H1 (cell line): Measurements from ENCODE around the gene NKX2-8. TPM values are rescaled to one million over a fixed set of nuclear protein-coding genes. Genes with fewer than 3 reads are reported as not detected.

Experiments
- EP300 ChIP-seq, 2 experiments: IDR thresholded peaks; 1 replicate in 1 of 2; 2 replicates in 1 of 2; pipeline ENCODE4 v1.6.1; 2011 to 2012; ENCODE audit warnings: low read depth in 2 of 2, low read length in 2 of 2, mild to moderate bottlenecking in 2 of 2, borderline replicate concordance in 1 of 2, inconsistent platforms in 1 of 2, moderate library complexity in 1 of 2
- FOSL1 ChIP-seq: IDR thresholded peaks from 2 replicates; pipeline ENCODE4 v1.6.1; 2011; ENCODE audit warnings: mild to moderate bottlenecking, low read depth, low read length, moderate library complexity; ENCODE audit not compliant: insufficient read depth
- GABPA ChIP-seq: IDR thresholded peaks from 2 replicates; pipeline ENCODE4 v1.6.1; 2011; ENCODE audit warnings: mild to moderate bottlenecking, low read length, moderate library complexity, borderline replicate concordance; ENCODE audit not compliant: insufficient read depth
- NRF1 ChIP-seq: IDR thresholded peaks from 2 replicates; pipeline ENCODE4 v1.6.1; 2011; ENCODE audit warnings: mild to moderate bottlenecking, low read depth, low read length, improper control_type of control experiment
- RAD21 ChIP-seq, 2 experiments: IDR thresholded peaks in 1 of 2; conservative IDR thresholded peaks in 1 of 2; 2 replicates each; pipeline ENCODE4 v1.6.1; 2011; ENCODE audit warnings: low read depth in 2 of 2, low read length in 2 of 2, improper control_type of control experiment in 1 of 2, inconsistent platforms in 1 of 2, mild to moderate bottlenecking in 1 of 2, moderate library complexity in 1 of 2
- SP1 ChIP-seq: IDR thresholded peaks from 2 replicates; pipeline ENCODE4 v1.6.1; 2011; ENCODE audit warnings: low read depth, low read length
- polyA plus RNA-seq, 7 experiments: library from polyadenylated mRNA; depleted of rRNA in 3 of 7; stranded (reverse) in 5 of 7; unstranded in 2 of 7; fragments of >200 nt in 5 of 7; fragments of 200-250 nt in 2 of 7; gene quantifications; 1 replicate in 5 of 7; 2 replicates in 1 of 7; 4 replicates in 1 of 7; pipeline versions ENCODE4 v1.2.1 to v1.2.3, GENCODE V29; 2011 to 2013; ENCODE audit warnings: missing spikeins in 2 of 7, mixed read lengths in 2 of 7
- total RNA-seq: library from RNA; stranded (reverse); fragmentation: NEBNext Ultra II Directional; extraction: Animal tissue kit (Norgen Biotek cat#: 25700); gene quantifications from 2 replicates; pipeline ENCODE4 v1.2.1, GENCODE V29; 2021
- TF ChIP-seq, protein P1 (sequence below): fragments of 300-600 bp; sonication (generic); IDR thresholded peaks from 2 replicates; pipeline ENCODE4 v1.7.1; 2012; ENCODE audit warnings: low read length, moderate library complexity, mild to moderate bottlenecking, inconsistent platforms; ENCODE audit not compliant: insufficient replicate concordance

NKX2-8 gene
- total and polyA plus RNA-seq, 2 of the 8 experiments (the other 6 are each of a cell fraction or from before 2014, with no cell fraction given), result not detected

DNA sequence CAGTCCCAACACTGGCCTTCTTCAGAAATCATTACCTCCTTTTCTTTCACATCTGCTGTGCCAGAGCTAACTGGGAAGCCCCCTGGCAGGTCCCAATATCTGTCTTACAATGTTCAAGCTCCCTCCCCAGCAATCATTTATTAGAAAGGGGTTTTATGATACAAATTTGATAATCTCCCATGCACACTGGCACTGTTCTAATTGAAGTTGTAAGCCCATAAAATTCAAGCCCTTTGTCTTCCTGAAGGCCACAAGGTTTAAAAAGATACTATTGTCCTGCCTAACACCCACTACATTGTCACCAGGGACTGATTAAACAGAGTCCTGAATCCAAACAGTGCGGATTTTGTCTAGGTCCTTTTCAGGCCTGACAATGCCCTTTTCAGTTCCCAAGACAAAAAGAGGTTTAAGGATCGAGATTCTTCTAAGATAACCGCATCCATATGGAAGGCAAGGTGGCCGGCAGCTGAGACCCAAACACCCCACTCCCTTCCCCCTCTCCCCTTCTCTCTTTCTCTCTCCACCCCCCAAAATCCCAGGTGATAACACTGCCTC is 3.3 kb downstream of the NKX2-8 start (continued):
- TF ChIP-seq, protein P1, sequence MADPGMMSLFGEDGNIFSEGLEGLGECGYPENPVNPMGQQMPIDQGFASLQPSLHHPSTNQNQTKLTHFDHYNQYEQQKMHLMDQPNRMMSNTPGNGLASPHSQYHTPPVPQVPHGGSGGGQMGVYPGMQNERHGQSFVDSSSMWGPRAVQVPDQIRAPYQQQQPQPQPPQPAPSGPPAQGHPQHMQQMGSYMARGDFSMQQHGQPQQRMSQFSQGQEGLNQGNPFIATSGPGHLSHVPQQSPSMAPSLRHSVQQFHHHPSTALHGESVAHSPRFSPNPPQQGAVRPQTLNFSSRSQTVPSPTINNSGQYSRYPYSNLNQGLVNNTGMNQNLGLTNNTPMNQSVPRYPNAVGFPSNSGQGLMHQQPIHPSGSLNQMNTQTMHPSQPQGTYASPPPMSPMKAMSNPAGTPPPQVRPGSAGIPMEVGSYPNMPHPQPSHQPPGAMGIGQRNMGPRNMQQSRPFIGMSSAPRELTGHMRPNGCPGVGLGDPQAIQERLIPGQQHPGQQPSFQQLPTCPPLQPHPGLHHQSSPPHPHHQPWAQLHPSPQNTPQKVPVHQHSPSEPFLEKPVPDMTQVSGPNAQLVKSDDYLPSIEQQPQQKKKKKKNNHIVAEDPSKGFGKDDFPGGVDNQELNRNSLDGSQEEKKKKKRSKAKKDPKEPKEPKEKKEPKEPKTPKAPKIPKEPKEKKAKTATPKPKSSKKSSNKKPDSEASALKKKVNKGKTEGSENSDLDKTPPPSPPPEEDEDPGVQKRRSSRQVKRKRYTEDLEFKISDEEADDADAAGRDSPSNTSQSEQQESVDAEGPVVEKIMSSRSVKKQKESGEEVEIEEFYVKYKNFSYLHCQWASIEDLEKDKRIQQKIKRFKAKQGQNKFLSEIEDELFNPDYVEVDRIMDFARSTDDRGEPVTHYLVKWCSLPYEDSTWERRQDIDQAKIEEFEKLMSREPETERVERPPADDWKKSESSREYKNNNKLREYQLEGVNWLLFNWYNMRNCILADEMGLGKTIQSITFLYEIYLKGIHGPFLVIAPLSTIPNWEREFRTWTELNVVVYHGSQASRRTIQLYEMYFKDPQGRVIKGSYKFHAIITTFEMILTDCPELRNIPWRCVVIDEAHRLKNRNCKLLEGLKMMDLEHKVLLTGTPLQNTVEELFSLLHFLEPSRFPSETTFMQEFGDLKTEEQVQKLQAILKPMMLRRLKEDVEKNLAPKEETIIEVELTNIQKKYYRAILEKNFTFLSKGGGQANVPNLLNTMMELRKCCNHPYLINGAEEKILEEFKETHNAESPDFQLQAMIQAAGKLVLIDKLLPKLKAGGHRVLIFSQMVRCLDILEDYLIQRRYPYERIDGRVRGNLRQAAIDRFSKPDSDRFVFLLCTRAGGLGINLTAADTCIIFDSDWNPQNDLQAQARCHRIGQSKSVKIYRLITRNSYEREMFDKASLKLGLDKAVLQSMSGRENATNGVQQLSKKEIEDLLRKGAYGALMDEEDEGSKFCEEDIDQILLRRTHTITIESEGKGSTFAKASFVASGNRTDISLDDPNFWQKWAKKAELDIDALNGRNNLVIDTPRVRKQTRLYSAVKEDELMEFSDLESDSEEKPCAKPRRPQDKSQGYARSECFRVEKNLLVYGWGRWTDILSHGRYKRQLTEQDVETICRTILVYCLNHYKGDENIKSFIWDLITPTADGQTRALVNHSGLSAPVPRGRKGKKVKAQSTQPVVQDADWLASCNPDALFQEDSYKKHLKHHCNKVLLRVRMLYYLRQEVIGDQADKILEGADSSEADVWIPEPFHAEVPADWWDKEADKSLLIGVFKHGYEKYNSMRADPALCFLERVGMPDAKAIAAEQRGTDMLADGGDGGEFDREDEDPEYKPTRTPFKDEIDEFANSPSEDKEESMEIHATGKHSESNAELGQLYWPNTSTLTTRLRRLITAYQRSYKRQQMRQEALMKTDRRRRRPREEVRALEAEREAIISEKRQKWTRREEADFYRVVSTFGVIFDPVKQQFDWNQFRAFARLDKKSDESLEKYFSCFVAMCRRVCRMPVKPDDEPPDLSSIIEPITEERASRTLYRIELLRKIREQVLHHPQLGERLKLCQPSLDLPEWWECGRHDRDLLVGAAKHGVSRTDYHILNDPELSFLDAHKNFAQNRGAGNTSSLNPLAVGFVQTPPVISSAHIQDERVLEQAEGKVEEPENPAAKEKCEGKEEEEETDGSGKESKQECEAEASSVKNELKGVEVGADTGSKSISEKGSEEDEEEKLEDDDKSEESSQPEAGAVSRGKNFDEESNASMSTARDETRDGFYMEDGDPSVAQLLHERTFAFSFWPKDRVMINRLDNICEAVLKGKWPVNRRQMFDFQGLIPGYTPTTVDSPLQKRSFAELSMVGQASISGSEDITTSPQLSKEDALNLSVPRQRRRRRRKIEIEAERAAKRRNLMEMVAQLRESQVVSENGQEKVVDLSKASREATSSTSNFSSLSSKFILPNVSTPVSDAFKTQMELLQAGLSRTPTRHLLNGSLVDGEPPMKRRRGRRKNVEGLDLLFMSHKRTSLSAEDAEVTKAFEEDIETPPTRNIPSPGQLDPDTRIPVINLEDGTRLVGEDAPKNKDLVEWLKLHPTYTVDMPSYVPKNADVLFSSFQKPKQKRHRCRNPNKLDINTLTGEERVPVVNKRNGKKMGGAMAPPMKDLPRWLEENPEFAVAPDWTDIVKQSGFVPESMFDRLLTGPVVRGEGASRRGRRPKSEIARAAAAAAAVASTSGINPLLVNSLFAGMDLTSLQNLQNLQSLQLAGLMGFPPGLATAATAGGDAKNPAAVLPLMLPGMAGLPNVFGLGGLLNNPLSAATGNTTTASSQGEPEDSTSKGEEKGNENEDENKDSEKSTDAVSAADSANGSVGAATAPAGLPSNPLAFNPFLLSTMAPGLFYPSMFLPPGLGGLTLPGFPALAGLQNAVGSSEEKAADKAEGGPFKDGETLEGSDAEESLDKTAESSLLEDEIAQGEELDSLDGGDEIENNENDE, result no peak
- no peak for TF ChIP-seq FOSL1
- TF ChIP-seq NRF1, result no peak
- no peak for TF ChIP-seq RAD21 (IDR thresholded peaks at IDR 0.05 in 1 of 2, conservative IDR thresholded peaks at IDR 0.05 in 1 of 2; ENCODE audit: low read depth in 2 of 2, low read length in 2 of 2)
- TF ChIP-seq SP1, result no peak
- TF ChIP-seq EP300 (IDR thresholded peaks at IDR 0.05; ENCODE audit: borderline replicate concordance in 1 of 2, low read depth in 2 of 2, low read length in 2 of 2), result no peak
- no peak for TF ChIP-seq GABPA
